NCI-H128 (cell line): ENCODE data around the gene LRRC23.
"Not testable (repeated sequence)": the region's sequence is repeated elsewhere in the genome, so short reads cannot be mapped to it uniquely, and the experiment has no call there.

Experiments used
- DNase-seq: peaks from one replicate; lab custom pipeline; 2025; ENCODE audit not compliant: unreplicated experiment; lab: John Stamatoyannopoulos, UW

LRRC23 gene

GRCh38 chr12:6872073-6873048, 32.3 kb upstream of the LRRC23 start:
- DNase-seq = peak; percentile 75

DNA sequence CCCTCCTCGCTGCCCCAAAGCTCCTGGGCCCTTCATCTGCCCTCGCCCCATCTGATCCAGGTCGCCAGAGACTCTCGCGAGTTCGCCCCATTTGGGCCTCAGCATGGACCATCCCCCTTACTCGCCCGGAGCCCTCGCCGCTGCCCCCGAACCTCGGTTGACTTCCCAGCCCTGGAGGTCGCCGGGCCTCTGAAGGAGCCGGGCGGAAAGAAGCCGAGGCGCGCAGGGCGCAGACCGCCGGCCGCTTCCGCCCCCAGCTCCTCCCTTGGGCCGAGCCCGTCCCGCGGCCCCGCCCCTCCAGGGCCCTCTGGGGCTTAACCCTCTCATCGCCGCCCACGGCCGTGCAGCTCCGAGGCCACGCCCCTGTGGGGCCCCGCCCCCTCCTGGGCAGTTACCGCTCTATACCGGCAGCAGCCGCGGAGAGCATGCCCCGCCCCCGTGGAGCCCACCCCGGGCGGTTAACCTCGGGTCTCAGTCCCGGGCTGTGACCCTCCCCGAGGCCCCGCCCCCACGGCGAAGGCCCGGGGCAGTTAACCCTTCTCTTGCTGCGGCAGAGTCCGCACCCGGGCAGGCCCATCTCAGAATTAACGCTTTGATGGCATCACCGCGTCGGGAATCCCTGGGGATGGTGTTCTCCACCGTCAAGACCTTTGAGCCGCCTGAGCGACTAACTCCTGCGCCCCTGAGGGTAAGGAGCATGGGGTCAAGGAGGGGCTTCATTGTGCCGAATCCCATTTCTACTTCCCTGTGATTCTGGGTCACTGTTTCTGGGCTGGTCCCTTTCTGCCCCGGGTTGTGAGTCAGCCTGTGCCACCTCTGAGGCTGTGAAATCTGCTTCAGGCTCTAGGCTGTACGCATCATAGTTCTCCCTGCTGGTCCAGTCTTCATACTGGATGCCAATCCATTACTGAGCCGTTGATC, 31.3 kb upstream of the LRRC23 start, which contains the start of gene SPSB2:
Gene SPSB2, minus strand, starts transcription at position 210 of the 921 bp plus-strand sequence. CDS start 402 bp downstream, outside the sequence.
- peak; percentile 95 for DNase-seq

DNA sequence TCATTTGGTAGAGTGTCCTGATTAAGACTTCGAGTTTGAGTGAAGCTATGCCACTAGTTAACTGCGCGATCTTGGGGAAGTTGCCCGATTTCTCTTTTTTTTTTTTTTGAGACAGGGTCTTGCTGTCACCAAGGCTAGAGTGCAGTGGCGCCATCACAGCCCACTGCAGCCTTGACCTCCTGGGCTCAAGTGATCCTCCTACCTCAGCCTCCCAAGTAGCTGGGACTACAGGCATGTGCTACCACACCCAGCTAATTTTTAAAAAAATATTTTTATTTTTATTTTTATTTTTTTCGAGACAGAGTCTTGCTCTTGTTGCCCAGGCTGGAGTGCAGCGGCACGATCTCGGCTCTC, 30.6 kb upstream of the LRRC23 start:
- DNase-seq = not testable (repeated sequence)

DNA sequence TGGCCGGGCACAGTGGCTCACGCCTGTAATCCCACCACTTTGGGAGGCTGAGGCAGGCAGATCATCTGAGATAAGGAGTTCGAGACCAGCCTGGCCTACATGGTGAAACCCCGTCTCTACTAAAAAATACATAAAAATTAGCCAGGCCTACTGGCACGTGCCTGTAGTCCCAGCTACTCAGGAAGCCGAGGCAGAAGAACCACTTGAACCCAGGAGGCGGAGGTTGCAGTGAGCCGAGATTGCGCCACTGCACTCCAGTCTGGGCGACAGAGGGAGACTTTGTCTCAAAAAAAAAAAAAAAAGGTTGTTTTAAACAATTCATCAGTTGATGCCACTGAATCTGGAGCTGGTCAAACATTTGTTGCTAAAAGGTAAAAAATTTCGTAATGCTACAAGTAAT, 24.8 kb upstream of the LRRC23 start:
- not testable (repeated sequence) for DNase-seq

DNA sequence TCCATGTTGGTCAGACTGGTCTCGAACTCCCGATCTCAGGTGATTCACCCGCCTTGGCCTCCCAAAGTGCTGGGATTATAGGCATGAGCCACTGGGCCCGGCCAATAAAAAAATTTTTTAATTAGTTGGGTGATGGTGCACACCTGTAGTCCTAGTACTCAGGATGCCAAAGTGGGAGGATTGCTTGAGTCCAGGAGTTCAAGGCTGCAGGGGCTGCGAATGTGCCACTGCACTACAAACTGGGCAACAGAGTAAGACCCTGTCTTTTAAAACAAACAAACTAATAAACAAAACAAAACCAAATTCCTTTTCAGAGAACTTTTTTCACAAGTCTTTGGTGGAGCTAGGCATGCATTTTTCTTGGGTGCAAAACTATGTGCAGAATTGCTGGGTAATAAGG, 21.4 kb upstream of the LRRC23 start:
- DNase-seq = no peak

DNA sequence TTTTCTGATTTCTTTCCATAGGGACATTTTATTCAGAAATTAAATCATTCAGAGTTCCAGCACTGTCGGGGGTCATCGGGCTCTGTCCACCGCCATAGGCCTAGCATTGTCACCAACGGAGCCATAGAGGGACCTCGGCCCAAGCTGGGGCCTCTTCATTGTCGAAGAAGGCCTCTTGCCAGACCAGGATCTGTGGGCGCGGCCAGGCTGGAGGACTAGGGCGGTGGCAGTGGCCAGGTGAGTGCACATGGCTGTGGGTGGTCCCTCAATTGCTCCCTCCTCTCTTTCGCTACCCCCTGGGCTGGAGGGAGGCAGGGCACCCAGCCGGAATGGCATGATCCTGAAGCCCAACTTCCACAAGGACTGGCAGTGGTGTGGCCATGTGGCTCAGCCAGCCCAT, 20.9 kb upstream of the LRRC23 start:
- no peak for DNase-seq

GRCh38 chr12:6884539-6884938, 20.1 kb upstream of the LRRC23 start:
- DNase-seq = no peak

DNA sequence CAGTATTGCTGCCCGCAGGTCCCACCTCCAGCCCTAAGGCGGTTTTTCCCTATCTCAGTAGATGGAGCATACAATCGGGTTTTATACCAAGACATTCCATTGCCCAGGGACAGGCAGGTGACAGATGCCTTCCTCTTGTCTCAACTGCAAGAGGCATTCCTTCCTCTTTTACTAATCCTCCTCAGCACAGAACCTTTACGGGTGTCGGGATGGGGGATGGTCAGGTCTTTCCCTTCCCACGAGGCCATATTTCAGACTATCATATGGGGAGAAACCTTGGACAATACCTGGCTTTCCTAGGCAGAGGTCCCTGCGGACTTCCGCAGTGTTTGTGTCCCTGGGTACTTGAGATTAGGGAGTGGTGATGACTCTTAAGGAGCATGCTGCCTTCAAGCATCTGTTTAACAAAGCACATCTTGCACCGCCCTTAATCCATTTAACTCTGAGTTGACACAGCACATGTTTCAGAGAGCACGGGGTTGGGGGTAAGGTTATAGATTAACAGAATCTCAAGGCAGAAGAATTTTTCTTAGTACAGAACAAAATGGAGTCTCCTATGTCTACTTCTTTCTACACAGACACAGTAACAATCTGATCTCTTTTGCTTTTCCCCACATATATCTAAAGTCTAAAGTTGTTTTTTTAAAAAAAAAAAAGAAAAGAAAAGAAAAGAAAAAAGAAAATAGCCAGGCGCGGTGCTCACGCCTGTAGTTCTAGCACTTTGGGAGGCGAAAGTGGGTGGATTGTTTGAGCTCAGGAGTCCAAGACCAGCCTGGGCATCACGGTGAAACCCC, 18.2 kb upstream of the LRRC23 start:
- not testable (repeated sequence) for DNase-seq

- no peak for DNase-seq
Observed at GRCh38 chr12:6887460-6887859, 17.2 kb upstream of the LRRC23 start.

DNA sequence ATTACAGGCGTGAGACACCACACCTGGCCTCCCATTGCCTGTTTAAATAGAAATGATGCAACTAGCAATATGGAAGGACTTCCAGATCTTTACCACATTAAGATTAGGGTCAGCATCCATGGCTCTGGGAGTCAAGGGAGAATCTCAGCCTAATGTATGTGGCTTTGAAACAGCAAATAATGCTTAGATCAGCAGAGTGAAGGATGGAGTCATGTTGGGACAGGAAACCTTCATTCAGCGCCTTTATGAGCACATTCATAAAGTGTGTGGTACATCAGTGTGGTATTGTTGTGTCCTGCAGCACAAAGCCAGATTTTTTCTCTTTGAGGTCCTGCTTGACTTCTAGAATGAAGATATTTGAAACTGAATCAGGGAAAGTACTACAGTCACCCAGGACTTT, 16.3 kb upstream of the LRRC23 start:
- DNase-seq = no peak

DNA sequence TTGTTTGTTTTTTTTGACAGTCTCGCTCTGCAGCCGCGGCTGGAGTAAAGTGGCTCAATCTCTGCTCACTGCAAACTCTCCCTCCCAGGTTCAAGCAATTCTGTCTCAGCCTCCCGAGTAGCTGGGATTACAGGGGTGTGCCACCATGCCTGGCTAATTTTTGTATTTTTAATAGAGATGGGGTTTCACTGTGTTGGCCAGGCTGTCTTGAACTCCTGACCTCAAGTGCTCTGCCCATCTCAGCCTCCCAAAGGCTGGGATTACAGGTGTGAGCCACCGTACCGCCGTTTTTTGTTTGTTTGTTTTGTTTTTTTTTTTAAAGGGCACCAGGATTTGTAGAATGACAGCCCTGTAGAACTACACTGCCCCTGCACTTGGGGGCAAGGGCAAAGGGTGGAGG, 15.8 kb upstream of the LRRC23 start:
- not testable (repeated sequence) for DNase-seq

- DNase-seq = not testable (repeated sequence)
Observed at GRCh38 chr12:6889775-6890573, 14.6 kb upstream of the LRRC23 start.

DNA sequence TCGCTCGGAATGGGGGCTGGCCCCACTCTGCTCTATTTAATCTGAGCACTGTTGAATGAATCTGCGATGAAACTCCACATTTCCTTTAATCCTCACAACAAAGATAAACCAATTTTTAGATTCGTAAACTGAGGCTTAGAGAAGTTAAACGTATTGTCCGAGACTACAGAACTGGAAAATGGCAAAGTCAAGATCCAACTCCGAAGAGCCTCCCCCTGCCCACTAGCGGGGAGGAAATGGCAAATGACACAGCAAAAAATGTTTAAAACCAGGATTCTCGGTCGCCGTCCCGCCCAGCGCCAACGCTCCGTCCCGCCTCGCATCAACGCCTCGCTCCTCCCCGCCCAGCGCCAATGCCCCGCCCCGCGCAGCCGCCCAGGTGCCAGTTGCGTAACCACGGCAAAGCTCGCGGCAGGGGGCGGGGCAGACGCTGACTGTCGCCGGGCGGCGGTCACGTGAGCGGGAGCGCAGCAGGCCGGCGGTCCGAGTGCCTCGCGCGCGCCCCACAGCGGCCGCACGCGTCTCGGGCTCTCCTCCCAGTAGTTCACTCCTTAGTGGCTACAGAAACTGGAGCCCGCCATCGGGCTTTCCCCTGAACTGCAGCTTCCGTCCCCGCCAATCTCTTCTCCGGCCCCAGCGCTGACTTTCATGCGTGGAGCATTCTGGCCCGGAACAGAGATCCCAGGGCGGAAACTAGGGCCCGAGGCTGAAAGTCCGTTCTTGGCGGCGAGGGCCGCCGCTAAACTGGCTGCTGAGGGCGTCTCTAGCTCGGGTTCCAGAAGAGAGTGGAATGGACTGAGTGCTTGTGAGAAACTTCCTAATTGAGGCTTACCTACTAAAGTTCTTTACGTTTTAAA, 13.6 kb upstream of the LRRC23 start:
- peak; percentile 97 for DNase-seq

DNA sequence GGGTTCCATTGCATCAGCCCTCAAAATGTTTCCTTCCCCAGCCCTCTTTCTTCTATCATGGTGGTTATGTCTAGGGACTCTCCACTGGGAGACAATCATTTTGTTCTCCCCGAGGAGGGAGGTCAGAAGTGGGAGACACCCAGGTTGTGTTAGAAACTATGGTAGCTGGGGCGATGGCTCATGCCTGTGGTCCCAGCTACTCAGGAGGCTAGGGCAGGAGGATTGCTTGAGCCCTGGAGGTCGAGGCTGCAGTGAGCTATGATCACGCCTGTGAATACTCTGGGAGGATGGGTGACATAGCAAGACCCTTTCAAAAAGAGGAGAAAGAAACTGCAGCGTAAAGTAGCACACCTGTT, 13.0 kb upstream of the LRRC23 start:
- no peak for DNase-seq

- DNase-seq = not testable (repeated sequence)
Observed at GRCh38 chr12:6892683-6893082, 11.9 kb upstream of the LRRC23 start.

DNA sequence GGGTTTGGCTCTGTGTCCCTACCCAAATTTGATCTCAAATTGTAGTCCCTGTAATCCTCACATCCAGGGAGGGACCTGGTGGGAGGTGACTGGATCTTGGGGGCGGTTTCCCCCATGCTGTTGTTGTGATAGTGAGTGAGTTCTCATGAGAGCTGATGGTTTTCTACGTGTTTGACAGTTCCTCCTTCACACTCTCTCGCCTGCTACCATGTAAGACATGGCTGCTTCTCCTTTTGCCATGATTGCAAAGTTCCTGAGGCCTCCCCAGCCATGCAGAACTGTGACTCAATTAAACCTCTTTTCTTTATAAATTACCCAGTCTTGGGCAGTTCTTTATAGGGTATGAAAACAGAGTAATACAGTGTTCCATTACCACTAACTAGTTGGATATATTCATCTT, 10.3 kb upstream of the LRRC23 start:
- no peak for DNase-seq

- DNase-seq = no peak
Observed at GRCh38 chr12:6896846-6897435, 7.7 kb upstream of the LRRC23 start.

DNA sequence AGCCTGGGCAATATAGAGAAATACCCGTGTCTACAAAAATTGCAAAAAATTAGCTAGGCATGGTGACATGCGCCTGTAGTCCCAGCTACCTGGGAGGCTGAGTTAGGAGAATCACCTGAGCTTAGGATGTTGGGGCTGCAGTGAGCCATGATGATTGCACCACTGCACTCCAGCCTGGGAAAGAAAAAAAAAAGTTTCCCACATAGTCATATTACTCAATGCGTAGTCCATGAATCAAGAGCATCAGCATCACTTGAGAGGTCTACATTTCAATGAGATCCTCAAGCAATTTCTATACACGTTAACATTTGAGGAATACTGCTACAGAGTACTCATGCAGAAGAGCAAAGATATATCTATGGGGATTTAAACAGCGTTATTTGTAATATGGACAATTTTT, 5.2 kb upstream of the LRRC23 start:
- no peak for DNase-seq
